HT1080 (cell line): ENCODE measurements around the gene MRPL38. TPM values are rescaled to one million over a fixed set of nuclear protein-coding genes. Genes with fewer than 3 reads are reported as not detected.
"Not testable (repeated sequence)": the region's sequence is repeated elsewhere in the genome, so short reads cannot be mapped to it uniquely, and the experiment has no call there.

ENCODE experiments used
- DNase-seq: peaks from one replicate; pipeline ENCODE4 v3.0.0-alpha.2; 2015; ENCODE audit warnings: low read depth
- total RNA-seq: library from RNA; depleted of rRNA; stranded (reverse); fragments of >200 nt; shearing (Covaris generic); gene quantifications from 2 replicates; pipeline ENCODE4 v1.2.3, GENCODE V29; 2014; rRNA removed

MRPL38 gene
- total RNA-seq, 1 experiment from 2014 or later, result 66.9 TPM

- peak; percentile 100 for DNase-seq
These were observed 49.2 kb downstream of the MRPL38 start, which contains the start of gene WBP2 for GRCh38 chr17:75855310-75856061. TSS of gene WBP2 (minus strand) at chr17:75855335. CDS start at chr17:75855297, 38 bp downstream.

GRCh38 chr17:75854881-75855309 is 49.8 kb downstream of the MRPL38 start:
- DNase-seq, result no peak

GRCh38 chr17:75854101-75854748 is 50.5 kb downstream of the MRPL38 start:
- peak; percentile 81 for DNase-seq

- peak; percentile 43 for DNase-seq
These were observed 51.3 kb downstream of the MRPL38 start for GRCh38 chr17:75853433-75853832.

- not testable (repeated sequence) for DNase-seq
These were observed 53.0 kb downstream of the MRPL38 start for GRCh38 chr17:75851693-75851991.

GRCh38 chr17:75850928-75851692 is 53.6 kb downstream of the MRPL38 start:
- DNase-seq, result no peak

GRCh38 chr17:75849724-75850123 is 55.0 kb downstream of the MRPL38 start:
- no peak for DNase-seq

GRCh38 chr17:75849279-75849646 is 55.4 kb downstream of the MRPL38 start:
- DNase-seq, result no peak

Other genes with a start within 250 kb of the MRPL38 start
- 19.6 and 23.4 TPM in 2 replicates for gene RECQL5, start 237.7 kb downstream of the MRPL38 start, total RNA-seq
- gene SAP30BP, start 237.5 kb downstream of the MRPL38 start, total RNA-seq, result 60.8 and 65.4 TPM in 2 replicates
- 1.1 and 1.4 TPM in 2 replicates for gene ITGB4, start 183.4 kb downstream of the MRPL38 start, total RNA-seq
- 33.5 and 37.1 TPM in 2 replicates for gene GALK1, start 139.7 kb downstream of the MRPL38 start, total RNA-seq
- gene UNK, start 120.1 kb downstream of the MRPL38 start, total RNA-seq, result 26.3 and 26.8 TPM in 2 replicates
- gene UNC13D, start 60.5 kb downstream of the MRPL38 start, total RNA-seq, result 2.7 TPM in 2 replicates
- gene WBP2, start 49.5 kb downstream of the MRPL38 start, total RNA-seq, result 26.1 and 38.3 TPM in 2 replicates
- 22.7 and 26.6 TPM in 2 replicates for gene TRIM47, start 26.3 kb downstream of the MRPL38 start, total RNA-seq
- 36.0 and 36.9 TPM in 2 replicates for gene TRIM65, start 7.9 kb downstream of the MRPL38 start, total RNA-seq
- gene FBF1, start 36.2 kb upstream of the MRPL38 start, total RNA-seq, result 9.5 and 10.8 TPM in 2 replicates
- 17.6 and 23.0 TPM in 2 replicates for gene ACOX1, start 74.3 kb upstream of the MRPL38 start, total RNA-seq
- 23.8 and 32.8 TPM in 2 replicates for gene TEN1, start 74.4 kb upstream of the MRPL38 start, total RNA-seq
- gene CDK3, start 96.0 kb upstream of the MRPL38 start, total RNA-seq, result 2.1 and 3.5 TPM in 2 replicates
- gene EVPL, start 122.4 kb upstream of the MRPL38 start, total RNA-seq, result 0.03 TPM in 1 of 2 replicates, not detected in the other
- 30.5 and 55.3 TPM in 2 replicates for gene SRP68, start 167.6 kb upstream of the MRPL38 start, total RNA-seq
- 0.18 TPM in 1 of 2 replicates, not detected in the other for gene GALR2, start 169.9 kb upstream of the MRPL38 start, total RNA-seq
- 0.06 and 0.10 TPM in 2 replicates for gene ZACN, start 174.3 kb upstream of the MRPL38 start, total RNA-seq
- gene EXOC7, start 198.9 kb upstream of the MRPL38 start, total RNA-seq, result 78.6 and 82.7 TPM in 2 replicates
- gene FOXJ1, start 236.4 kb upstream of the MRPL38 start, total RNA-seq, result not detected in 2 replicates